ENCODE results near the gene DNAJC5G.
A peak's percentile ranks its signal among the peaks of the same experiment; 100 is the strongest.

The DNAJC5G gene

DNA sequence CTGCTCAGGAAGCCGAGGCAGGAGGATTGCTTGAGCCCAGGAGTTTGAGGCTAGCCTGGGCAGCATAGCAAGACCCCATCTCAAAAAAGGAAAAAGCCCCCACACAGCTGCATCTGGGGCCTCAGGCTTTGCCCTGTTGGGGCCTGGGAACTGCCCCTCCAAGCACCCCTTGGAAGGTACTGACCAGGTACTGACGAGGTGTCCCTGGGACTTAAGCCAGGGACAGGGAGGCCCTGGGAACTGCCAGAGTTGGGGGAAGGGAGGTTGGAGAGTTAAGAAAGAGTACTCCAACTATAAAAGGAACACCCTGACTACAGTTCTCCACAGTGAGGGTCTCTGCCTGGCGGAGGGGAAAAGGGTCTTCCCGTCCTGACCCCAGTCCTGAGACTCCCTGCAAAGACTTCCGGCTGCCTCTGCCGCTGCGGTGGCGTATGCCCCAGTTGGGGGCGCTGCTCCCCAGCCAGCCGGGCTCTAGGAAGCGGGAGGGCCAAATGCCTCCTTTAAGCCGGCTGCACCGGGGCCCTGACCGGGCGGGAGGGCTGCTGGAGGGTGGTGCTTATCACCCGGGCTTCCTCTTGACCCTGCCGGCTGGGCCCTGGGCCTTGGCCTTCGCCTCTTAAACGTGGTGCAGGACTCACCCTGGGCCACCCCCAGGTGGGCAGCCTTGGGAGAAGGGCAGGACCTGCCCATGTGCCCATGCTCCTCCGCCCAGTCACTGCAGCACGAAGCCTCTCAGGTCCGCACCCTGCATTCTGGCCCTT, 25.2 kb upstream of the DNAJC5G start:
- DNase-seq (ENCODE audit: insufficient read length, low spot score) (peak; percentile 80), FAIRE-seq (peak; percentile 13)
- TF ChIP-seq TAF1 (IDR thresholded peaks at IDR 0.05; ENCODE audit: low read depth, low read length) = no peak
- no peak for TF ChIP-seq POLR2AphosphoS5 (IDR thresholded peaks at IDR 0.05; ENCODE audit: low read depth, low read length)
- no peak for TF ChIP-seq PAX5 (IDR thresholded peaks at IDR 0.05; ENCODE audit: insufficient read depth, low read length, severe bottlenecking)
- no peak for TF ChIP-seq SPI1 (IDR thresholded peaks at IDR 0.05; ENCODE audit: low read depth, low read length)
- TF ChIP-seq POLR2A (IDR thresholded peaks at IDR 0.05; ENCODE audit: low read depth, low read length) = no peak
- no peak for TF ChIP-seq POU2F2 (IDR thresholded peaks at IDR 0.05; ENCODE audit: low read depth, low read length)

- DNase-seq (ENCODE audit: insufficient read length, low spot score) (no peak), FAIRE-seq (no peak)
- TF ChIP-seq POLR2A (IDR thresholded peaks at IDR 0.05; ENCODE audit: low read depth, low read length) = no peak
- TF ChIP-seq POLR2AphosphoS5 (IDR thresholded peaks at IDR 0.05; ENCODE audit: low read depth, low read length) = no peak
- no peak for TF ChIP-seq POU2F2 (IDR thresholded peaks at IDR 0.05; ENCODE audit: low read depth, low read length)
- TF ChIP-seq TAF1 (IDR thresholded peaks at IDR 0.05; ENCODE audit: low read depth, low read length) = no peak
- TF ChIP-seq PAX5 (IDR thresholded peaks at IDR 0.05; ENCODE audit: insufficient read depth, low read length, severe bottlenecking) = no peak
- no peak for TF ChIP-seq SPI1 (IDR thresholded peaks at IDR 0.05; ENCODE audit: low read depth, low read length)
Measured at GRCh38 chr2:27250652-27251379, 24.4 kb upstream of the DNAJC5G start.

DNA sequence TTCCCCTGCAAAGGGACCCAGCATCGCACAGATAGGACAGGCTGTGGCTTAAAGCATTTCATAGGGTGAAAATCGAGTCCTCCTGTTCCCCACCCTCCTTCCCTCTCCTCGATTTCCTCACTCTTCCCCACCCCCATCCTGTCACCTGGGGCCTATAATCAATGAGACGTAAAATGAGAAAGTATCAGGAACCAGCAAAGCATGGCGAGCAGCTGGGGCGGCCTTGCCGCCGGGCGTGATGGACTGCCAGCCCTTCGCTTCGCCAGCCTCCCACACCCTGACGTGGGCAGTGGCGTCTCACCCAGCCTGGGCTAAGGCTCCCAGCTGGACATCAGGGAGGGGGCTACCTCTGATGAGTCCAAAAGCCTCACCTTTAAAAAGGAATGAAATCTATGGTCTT, 23.5 kb upstream of the DNAJC5G start:
- DNase-seq (ENCODE audit: insufficient read length, low spot score) = no peak
- FAIRE-seq = no peak
- TF ChIP-seq POU2F2 (IDR thresholded peaks at IDR 0.05; ENCODE audit: low read depth, low read length) (no peak), TAF1 (IDR thresholded peaks at IDR 0.05; ENCODE audit: low read depth, low read length) (no peak), PAX5 (IDR thresholded peaks at IDR 0.05; ENCODE audit: insufficient read depth, low read length, severe bottlenecking) (no peak), POLR2AphosphoS5 (IDR thresholded peaks at IDR 0.05; ENCODE audit: low read depth, low read length) (no peak)

GRCh38 chr2:27255187-27255586, 20.0 kb upstream of the DNAJC5G start:
- DNase-seq (ENCODE audit: insufficient read length, low spot score) = no peak
- TF ChIP-seq TAF1 (IDR thresholded peaks at IDR 0.05; ENCODE audit: low read depth, low read length) = no peak
- no peak for TF ChIP-seq POU2F2 (IDR thresholded peaks at IDR 0.05; ENCODE audit: low read depth, low read length)
- TF ChIP-seq SPI1 (IDR thresholded peaks at IDR 0.05; ENCODE audit: low read depth, low read length) = no peak
- no peak for TF ChIP-seq POLR2AphosphoS5 (IDR thresholded peaks at IDR 0.05; ENCODE audit: low read depth, low read length)
- TF ChIP-seq POLR2A (IDR thresholded peaks at IDR 0.05; ENCODE audit: low read depth, low read length) = no peak
- FAIRE-seq = no peak

DNA sequence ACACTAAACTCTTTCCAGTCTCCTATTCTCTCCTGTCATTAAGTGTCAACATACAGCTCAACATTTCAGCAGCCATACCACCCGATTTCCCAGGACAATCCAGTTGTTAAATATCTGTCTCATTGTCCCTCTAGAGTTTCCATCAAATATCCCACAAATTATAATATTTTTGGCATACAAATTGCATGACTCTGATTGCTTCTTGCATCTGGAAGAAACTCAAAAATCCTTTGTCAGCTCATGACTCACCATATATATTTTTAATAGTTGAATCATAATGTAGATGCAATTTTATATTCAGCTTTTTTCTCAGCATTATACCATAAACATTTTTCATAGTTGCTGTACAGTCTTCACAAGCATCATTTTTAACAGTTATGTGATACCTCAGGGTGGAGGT, 19.6 kb upstream of the DNAJC5G start:
- FAIRE-seq (no peak), DNase-seq (ENCODE audit: insufficient read length, low spot score) (no peak)
- no peak for TF ChIP-seq SPI1 (IDR thresholded peaks at IDR 0.05; ENCODE audit: low read depth, low read length)
- no peak for TF ChIP-seq PAX5 (IDR thresholded peaks at IDR 0.05; ENCODE audit: insufficient read depth, low read length, severe bottlenecking)
- TF ChIP-seq POLR2AphosphoS5 (IDR thresholded peaks at IDR 0.05; ENCODE audit: low read depth, low read length) = no peak
- no peak for TF ChIP-seq POLR2A (IDR thresholded peaks at IDR 0.05; ENCODE audit: low read depth, low read length)
- no peak for TF ChIP-seq TAF1 (IDR thresholded peaks at IDR 0.05; ENCODE audit: low read depth, low read length)
- TF ChIP-seq POU2F2 (IDR thresholded peaks at IDR 0.05; ENCODE audit: low read depth, low read length) = no peak

DNA sequence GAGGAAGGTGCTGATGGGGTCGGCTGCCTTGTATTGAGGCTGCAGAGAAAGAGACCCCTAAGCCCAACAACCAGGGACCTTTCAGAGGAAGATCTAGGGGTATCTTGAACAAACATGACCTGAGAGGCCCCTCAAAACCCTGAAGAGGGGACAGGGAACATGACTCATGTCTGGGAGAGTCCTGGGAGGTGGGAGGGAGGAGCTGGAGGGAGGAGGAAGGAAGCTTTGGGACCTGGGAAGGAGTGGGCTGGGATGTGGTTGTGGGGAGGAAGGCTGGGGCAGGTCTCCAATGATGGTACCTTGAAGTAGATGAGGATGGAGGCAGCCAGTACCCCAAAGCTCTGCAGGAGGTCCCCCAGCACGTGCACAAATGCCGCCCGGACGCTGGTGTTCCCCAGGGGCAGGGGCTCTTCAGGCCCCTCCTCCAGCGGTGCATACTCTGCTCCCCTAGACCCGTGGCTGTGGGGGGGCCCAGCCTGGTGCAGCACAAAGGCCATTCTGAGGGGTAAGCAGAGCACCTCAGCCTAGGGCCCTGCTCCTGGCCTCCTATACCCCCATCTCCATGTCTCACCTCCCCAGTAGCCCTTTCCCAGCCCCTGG, 18.3 kb upstream of the DNAJC5G start:
- DNase-seq (ENCODE audit: insufficient read length, low spot score) (no peak), FAIRE-seq (no peak)
- TF ChIP-seq SPI1 (IDR thresholded peaks at IDR 0.05; ENCODE audit: low read depth, low read length) (no peak), POLR2AphosphoS5 (IDR thresholded peaks at IDR 0.05; ENCODE audit: low read depth, low read length) (no peak), POLR2A (IDR thresholded peaks at IDR 0.05; ENCODE audit: low read depth, low read length) (no peak), POU2F2 (IDR thresholded peaks at IDR 0.05; ENCODE audit: low read depth, low read length) (no peak), PAX5 (IDR thresholded peaks at IDR 0.05; ENCODE audit: insufficient read depth, low read length, severe bottlenecking) (no peak), TAF1 (IDR thresholded peaks at IDR 0.05; ENCODE audit: low read depth, low read length) (no peak)

DNA sequence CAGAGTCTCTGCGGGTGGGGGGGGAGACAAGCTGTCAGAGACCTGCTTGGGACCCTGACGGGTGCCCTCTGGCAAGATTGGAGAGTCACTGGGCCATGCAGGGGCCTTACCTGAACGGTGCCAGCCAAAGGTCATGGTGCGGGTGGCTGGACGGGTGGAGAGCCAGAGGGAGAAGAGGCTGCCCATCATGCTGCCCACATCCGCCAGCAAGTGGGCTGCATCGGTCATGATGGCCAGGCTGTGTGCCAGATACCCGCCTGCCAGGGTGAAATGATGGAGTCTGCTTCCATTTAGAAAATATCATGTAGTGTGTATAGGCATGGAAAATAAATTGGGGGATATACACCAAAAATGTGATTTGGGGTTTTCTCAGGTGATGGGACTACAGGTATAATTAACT, 17.2 kb upstream of the DNAJC5G start:
- DNase-seq (ENCODE audit: insufficient read length, low spot score) = no peak
- no peak for FAIRE-seq
- no peak for TF ChIP-seq POLR2A (IDR thresholded peaks at IDR 0.05; ENCODE audit: low read depth, low read length)
- no peak for TF ChIP-seq TAF1 (IDR thresholded peaks at IDR 0.05; ENCODE audit: low read depth, low read length)
- no peak for TF ChIP-seq POLR2AphosphoS5 (IDR thresholded peaks at IDR 0.05; ENCODE audit: low read depth, low read length)
- no peak for TF ChIP-seq POU2F2 (IDR thresholded peaks at IDR 0.05; ENCODE audit: low read depth, low read length)
- TF ChIP-seq SPI1 (IDR thresholded peaks at IDR 0.05; ENCODE audit: low read depth, low read length) = no peak
- TF ChIP-seq PAX5 (IDR thresholded peaks at IDR 0.05; ENCODE audit: insufficient read depth, low read length, severe bottlenecking) = no peak

DNA sequence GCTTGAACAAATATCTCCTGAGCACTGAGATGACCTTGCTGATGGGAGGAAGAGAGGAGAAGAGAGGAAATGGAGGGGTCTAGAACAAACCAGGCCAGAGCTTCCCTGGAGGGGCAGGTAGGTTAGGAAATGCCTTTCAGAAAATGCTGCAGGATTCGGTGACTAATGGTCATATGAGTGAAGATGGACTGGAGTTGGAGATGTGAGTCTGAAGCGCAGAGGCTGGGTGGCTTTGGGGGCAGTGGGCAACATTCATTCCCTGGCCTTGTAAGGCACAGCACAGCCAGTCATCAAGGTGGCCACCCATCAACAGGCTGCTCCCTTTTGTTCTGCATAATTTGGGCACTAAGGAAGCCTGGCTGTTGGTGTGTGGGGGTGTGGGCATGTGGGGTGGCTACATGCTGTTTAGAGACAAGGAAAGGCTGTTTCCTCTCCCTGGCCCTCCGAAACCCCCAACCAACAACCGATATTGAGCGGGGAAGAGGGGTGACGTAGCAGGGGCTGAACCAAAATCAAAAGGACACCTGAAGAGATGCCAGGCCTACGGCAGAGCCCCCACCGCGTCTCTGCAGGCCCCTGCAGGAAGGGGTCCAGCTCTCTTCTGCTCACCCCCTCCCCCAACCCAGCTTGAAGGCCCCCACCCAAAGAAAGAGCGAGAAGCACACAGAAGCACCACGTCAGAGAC, 13.8 kb upstream of the DNAJC5G start:
- no peak for DNase-seq (ENCODE audit: insufficient read length, low spot score)
- TF ChIP-seq PAX5 (IDR thresholded peaks at IDR 0.05; ENCODE audit: insufficient read depth, low read length, severe bottlenecking) = no peak
- no peak for TF ChIP-seq POU2F2 (IDR thresholded peaks at IDR 0.05; ENCODE audit: low read depth, low read length)
- no peak for TF ChIP-seq POLR2AphosphoS5 (IDR thresholded peaks at IDR 0.05; ENCODE audit: low read depth, low read length)
- TF ChIP-seq TAF1 (IDR thresholded peaks at IDR 0.05; ENCODE audit: low read depth, low read length) = no peak
- TF ChIP-seq POLR2A (IDR thresholded peaks at IDR 0.05; ENCODE audit: low read depth, low read length) = no peak
- no peak for TF ChIP-seq SPI1 (IDR thresholded peaks at IDR 0.05; ENCODE audit: low read depth, low read length)
- no peak for FAIRE-seq

GRCh38 chr2:27261926-27262298, 13.3 kb upstream of the DNAJC5G start:
- FAIRE-seq (no peak), DNase-seq (ENCODE audit: insufficient read length, low spot score) (no peak)
- no peak for TF ChIP-seq POLR2A (IDR thresholded peaks at IDR 0.05; ENCODE audit: low read depth, low read length)
- no peak for TF ChIP-seq POU2F2 (IDR thresholded peaks at IDR 0.05; ENCODE audit: low read depth, low read length)
- TF ChIP-seq TAF1 (IDR thresholded peaks at IDR 0.05; ENCODE audit: low read depth, low read length) = no peak
- no peak for TF ChIP-seq POLR2AphosphoS5 (IDR thresholded peaks at IDR 0.05; ENCODE audit: low read depth, low read length)
- TF ChIP-seq SPI1 (IDR thresholded peaks at IDR 0.05; ENCODE audit: low read depth, low read length) = no peak
- TF ChIP-seq PAX5 (IDR thresholded peaks at IDR 0.05; ENCODE audit: insufficient read depth, low read length, severe bottlenecking) = no peak

Data from GM12891 (cell line).